Left forelimb (tissue), 1 donor: ENCODE data around the gene MYH15.
"Not testable (repeated sequence)": the region's sequence is repeated elsewhere in the genome, so short reads cannot be mapped to it uniquely, and the experiment has no call there.

ENCODE experiments used
- DNase-seq: peaks from one replicate; pipeline ENCODE4 v3.0.0-alpha.2; 2018; ENCODE audit warnings: low spot score

Gene MYH15

GRCh38 chr3:108388136-108389132 lies 122.0 kb downstream of the MYH15 start:
- no peak for DNase-seq

- DNase-seq = no peak
These were observed 123.3 kb downstream of the MYH15 start for GRCh38 chr3:108387063-108387462.

DNA sequence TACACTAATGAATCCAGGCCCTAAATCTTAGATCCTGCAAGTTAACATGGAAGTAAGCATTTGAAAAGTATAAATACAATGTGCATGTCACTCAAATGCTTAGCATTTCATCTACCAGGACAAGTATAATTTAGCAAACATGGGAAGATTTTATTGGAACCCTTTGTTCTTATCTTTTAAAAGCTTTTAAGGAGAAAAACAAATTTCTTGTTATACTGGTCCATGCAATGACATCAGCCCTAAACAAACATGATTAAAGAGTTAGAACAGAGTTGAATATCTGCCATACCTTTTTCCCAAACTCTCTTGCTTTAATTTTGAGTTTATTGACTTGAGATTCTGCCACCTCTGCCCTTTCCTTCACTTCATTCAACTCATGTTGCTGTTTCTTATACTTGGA lies 127.1 kb downstream of the MYH15 start:
- DNase-seq = no peak

GRCh38 chr3:108381529-108382140 lies 128.8 kb downstream of the MYH15 start:
- DNase-seq = no peak

DNA sequence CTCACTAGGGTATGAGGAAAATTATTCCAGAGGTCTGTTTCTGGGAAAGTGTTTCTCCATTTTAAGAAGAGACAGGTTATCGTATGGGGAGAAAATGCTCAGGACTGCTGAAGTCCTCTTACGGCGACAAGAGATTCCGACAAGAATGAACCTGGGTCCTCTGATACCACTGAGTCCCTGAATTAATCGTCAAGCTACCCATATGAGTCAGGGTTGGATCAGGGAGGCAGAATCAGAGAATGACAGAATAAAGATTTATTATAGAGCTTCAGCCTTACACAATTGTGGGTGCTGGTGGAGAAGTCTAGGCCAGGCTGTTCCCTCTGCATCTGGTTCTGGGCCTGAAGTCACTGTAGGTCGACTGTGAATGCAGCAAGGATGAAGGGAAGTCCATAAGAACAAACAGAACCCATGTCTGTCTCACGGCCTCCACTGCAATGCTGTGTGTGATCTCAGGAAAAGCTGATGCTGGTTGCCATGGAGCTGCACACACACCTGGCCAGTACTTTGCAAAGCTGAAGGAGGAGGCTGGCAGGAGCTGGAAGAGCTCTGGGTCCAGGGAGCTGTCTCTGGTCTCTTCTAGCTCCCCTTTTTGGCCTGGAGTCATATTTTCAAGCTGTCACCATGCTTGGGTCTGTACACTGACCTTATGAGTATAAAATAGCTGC lies 130.1 kb downstream of the MYH15 start:
- DNase-seq = no peak

- DNase-seq = not testable (repeated sequence)
These were observed 131.4 kb downstream of the MYH15 start for GRCh38 chr3:108378952-108379342.

DNA sequence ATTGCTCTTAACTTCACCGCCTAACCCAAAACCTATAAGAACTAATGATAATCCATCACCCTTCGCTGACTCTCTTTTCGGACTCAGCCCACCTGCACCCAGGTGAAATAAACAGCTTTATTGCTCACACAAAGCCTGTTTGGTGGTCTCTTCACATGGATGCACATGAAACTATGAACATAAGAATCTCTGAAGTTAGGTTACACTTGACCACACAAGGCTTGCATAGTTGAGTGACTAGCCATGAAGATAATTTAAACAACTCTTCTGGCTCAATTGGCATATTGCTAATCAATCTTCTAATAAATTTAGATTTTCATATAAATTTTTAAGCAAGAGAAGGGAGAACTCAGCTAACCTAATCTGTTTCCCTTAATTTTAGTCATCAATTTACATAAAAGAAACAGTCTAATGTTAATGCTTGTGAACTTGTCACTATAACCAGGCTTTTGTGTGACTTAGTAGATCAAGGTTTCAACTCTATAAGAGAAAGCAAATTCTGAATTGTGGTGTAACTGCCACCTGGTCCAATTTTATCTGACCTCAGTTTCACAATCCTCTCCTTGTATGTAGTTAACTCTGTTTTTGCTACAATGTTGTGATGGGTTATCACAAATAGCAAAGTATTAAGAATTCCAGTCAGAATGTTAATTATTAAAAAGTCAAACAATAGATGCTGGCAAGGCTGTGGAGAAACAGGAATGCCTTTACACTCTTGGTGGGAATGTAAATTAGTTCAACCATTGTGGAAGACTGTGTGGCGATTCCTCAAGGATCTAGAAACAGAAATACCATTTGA lies 132.0 kb downstream of the MYH15 start:
- no peak for DNase-seq

- DNase-seq = no peak
These were observed 133.0 kb downstream of the MYH15 start for GRCh38 chr3:108377384-108377783.

GRCh38 chr3:108376026-108376425 lies 134.4 kb downstream of the MYH15 start:
- no peak for DNase-seq

- no peak for DNase-seq
These were observed 151.4 kb downstream of the MYH15 start for GRCh38 chr3:108359011-108359410.

DNA sequence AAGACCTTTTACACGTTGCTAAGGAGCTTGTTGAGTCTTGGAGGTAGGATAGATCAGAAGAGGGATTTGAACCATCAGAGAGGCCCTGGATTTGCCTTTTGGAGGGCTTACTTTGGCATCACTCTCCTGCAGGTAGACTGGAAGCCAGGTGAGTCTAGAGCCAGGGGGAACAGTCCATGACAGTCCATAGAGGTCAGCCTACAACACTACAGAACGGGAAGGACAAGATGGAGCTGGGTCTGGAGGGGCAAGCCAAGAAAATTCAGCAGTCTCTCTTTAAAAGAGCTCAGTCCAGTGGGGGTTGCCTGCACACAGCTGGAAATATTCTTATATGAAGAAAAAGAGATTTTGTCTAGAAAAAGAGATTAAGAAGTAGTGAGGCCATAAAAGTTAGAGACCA lies 153.4 kb downstream of the MYH15 start:
- DNase-seq = no peak

- no peak for DNase-seq
These were observed 155.8 kb downstream of the MYH15 start for GRCh38 chr3:108354562-108354961.

GRCh38 chr3:108352176-108352575 lies 158.2 kb downstream of the MYH15 start:
- no peak for DNase-seq

- DNase-seq = no peak
These were observed 163.8 kb downstream of the MYH15 start for GRCh38 chr3:108346301-108347227.

DNA sequence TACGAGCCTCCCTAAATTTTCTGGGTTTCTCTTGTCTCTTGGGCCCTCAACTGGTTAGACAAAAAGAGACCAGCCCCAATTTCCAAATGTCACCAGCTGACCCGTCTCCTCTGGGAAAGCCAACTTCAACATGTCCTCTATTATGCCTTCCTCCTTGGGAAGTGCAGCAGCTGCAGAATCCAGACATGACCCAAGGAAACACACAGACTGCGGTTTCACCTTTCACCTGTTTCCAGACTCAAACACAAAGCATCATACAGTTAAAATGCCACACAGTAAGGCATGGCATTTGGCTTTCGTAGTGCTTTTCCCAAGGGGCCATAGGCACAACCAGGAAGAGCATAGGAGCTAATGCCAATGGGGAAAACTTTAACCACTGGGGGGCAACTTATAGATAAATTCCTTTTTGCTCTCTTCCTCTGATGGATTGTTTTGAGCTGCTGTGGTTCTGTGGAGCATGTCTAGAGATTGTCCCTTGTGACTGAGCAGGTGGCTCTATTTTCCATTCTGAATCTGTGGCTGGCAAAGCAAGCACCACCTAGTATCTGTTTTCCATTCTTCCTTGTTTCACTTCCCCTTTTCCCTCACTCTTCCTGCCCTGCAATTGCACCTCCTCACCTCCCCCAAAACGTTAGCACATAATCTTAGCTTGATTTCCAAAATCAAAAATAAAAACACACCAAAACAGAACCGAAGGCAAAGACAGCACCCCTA lies 164.7 kb downstream of the MYH15 start:
- DNase-seq = no peak

DNA sequence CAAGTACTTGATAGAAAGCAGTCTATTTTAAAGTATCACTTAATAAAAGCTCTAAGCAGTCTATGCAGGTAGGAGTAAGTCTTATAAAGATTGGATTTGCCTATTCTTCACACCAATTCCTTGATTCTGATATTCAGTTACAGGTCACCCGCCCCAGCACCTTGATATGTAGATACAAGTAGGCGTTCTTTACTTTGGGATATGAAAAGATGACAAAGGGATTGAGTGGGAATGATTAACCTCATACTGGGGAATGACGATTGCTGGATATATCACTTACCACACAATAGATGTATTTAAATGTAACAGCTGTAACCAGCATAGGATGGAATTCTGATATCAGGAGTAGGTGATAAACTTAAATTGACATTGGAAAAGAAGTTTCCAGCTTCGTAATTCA lies 166.9 kb downstream of the MYH15 start:
- DNase-seq = no peak

GRCh38 chr3:108342837-108343486 lies 167.4 kb downstream of the MYH15 start:
- no peak for DNase-seq

GRCh38 chr3:108341911-108342310 lies 168.5 kb downstream of the MYH15 start:
- no peak for DNase-seq

GRCh38 chr3:108338901-108339545 lies 171.4 kb downstream of the MYH15 start:
- DNase-seq = no peak
